Left lung (tissue), 10 donors: ENCODE results near the gene LIG4. TPM values are rescaled to one million over a fixed set of nuclear protein-coding genes. Genes with fewer than 3 reads are reported as not detected.
"Not testable (repeated sequence)": the region's sequence is repeated elsewhere in the genome, so short reads cannot be mapped to it uniquely, and the experiment has no call there.

Experiments
- ATAC-seq: fragments of 200-7000 bp; cut with Tn5 transposase; one replicate; pipeline ENCODE4 v1.9.1; 2020; ENCODE audit warnings: moderate library complexity
- DNase-seq, 4 donors: peaks; one replicate each; pipeline ENCODE4 v3.0.0-alpha.2; 2013 to 2020
- H3K27ac ChIP-seq, 2 donors: fragments of 200-600 bp; sonication (generic) in 1 of 2; one replicate each; pipeline versions ENCODE4 v1.5.0 to v1.8.0; 2020 to 2021
- H3K27me3 ChIP-seq, 2 donors: fragments of 200-600 bp; sonication (generic) in 1 of 2; one replicate each; pipeline versions ENCODE4 v1.5.0 to v1.8.0; 2020 to 2021
- H3K36me3 ChIP-seq, 2 donors: fragments of 200-600 bp; sonication (generic) in 1 of 2; one replicate each; pipeline versions ENCODE4 v1.5.0 to v1.8.0; 2020 to 2021
- H3K4me1 ChIP-seq, 2 donors: fragments of 200-600 bp; one replicate each; pipeline ENCODE4 v1.8.0; 2021
- H3K4me3 ChIP-seq, 2 donors: fragments of 200-600 bp; sonication (generic) in 1 of 2; one replicate each; pipeline versions ENCODE4 v1.5.0 to v1.8.0; 2020 to 2021; ENCODE audit warnings: mild to moderate bottlenecking in 1 of 2
- H3K9me3 ChIP-seq, 2 donors: fragments of 200-600 bp; sonication (generic) in 1 of 2; one replicate each; pipeline versions ENCODE4 v1.5.0 to v1.8.0; 2020 to 2021
- intact Hi-C, 2 donors: fragments of 100-400 bp; cut with DNase I; formaldehyde crosslinking; loops; one replicate each; pipeline versions ENCODE4 v1.11.2 to v1.14.2; 2022
- polyA plus RNA-seq, 6 donors: library from polyadenylated mRNA; unstranded; fragments of 120-200 nt; gene quantifications; one replicate each; pipeline ENCODE4 v1.2.1, GENCODE V29; 2013; ENCODE audit not compliant: insufficient read length in 6 of 6
- total RNA-seq, 2 donors: library from RNA; stranded (reverse); fragmentation: NEBNext Ultra II Directional; extraction: Animal tissue kit (Norgen Biotek cat#: 25700); gene quantifications; one replicate each; pipeline ENCODE4 v1.2.1, GENCODE V29; 2021
- TF ChIP-seq, protein P1 (sequence below), 2 donors: fragments of 200-600 bp; sonication (generic) in 1 of 2; IDR thresholded peaks; one replicate each; pipeline versions ENCODE4 v1.5.0 to v1.8.0; 2021; ENCODE audit warnings: antibody characterized with exemption in 2 of 2
- donor health status: DM: no; HTN: yes; CAD: no.
- donor health status: DM: no; HTN: no; CAD: no.

The LIG4 gene
- total and polyA plus RNA-seq, 8 donors: 10.7 to 14.1 (median 13.0) TPM

DNA sequence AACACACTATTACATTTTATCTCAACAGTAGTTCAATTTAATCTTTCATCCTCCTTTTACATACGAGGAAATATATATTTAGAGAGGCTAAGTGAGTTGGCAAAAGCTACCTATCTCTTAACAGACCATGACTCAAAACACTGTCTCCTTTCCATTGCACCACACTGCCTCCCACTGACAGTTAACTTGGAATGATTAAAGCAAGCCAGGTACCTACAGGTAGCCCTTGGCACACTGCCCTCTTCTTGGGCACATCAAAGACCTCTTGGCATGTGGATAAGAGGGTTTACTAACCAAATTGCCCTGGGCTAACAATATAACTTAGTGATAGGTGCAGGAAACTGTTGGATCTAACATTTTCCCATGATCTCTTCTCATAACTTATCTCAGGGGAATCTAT, 4.7 kb upstream of the LIG4 start:
- H3K4me1 ChIP-seq: peaks cover 13 to 57% of the 10 kb centered on the region in 2 donors
- H3K27me3 ChIP-seq: no peaks in the 10 kb centered on the region
- no peaks in the 10 kb centered on the region for H3K36me3 ChIP-seq
- DNase-seq (peak in 1 of 4 donors; percentile 62), ATAC-seq (peak; percentile 32)
- TF ChIP-seq, protein P1, sequence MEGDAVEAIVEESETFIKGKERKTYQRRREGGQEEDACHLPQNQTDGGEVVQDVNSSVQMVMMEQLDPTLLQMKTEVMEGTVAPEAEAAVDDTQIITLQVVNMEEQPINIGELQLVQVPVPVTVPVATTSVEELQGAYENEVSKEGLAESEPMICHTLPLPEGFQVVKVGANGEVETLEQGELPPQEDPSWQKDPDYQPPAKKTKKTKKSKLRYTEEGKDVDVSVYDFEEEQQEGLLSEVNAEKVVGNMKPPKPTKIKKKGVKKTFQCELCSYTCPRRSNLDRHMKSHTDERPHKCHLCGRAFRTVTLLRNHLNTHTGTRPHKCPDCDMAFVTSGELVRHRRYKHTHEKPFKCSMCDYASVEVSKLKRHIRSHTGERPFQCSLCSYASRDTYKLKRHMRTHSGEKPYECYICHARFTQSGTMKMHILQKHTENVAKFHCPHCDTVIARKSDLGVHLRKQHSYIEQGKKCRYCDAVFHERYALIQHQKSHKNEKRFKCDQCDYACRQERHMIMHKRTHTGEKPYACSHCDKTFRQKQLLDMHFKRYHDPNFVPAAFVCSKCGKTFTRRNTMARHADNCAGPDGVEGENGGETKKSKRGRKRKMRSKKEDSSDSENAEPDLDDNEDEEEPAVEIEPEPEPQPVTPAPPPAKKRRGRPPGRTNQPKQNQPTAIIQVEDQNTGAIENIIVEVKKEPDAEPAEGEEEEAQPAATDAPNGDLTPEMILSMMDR (IDR thresholded peaks at IDR 0.05): no peak
- H3K4me3 ChIP-seq: no peak overlapping the region
- H3K9me3 ChIP-seq: no peaks in the 10 kb centered on the region
- intact Hi-C loops: no loop called here
- H3K27ac ChIP-seq: peak overlapping the region in 1 of 2 donors; percentile 14

DNA sequence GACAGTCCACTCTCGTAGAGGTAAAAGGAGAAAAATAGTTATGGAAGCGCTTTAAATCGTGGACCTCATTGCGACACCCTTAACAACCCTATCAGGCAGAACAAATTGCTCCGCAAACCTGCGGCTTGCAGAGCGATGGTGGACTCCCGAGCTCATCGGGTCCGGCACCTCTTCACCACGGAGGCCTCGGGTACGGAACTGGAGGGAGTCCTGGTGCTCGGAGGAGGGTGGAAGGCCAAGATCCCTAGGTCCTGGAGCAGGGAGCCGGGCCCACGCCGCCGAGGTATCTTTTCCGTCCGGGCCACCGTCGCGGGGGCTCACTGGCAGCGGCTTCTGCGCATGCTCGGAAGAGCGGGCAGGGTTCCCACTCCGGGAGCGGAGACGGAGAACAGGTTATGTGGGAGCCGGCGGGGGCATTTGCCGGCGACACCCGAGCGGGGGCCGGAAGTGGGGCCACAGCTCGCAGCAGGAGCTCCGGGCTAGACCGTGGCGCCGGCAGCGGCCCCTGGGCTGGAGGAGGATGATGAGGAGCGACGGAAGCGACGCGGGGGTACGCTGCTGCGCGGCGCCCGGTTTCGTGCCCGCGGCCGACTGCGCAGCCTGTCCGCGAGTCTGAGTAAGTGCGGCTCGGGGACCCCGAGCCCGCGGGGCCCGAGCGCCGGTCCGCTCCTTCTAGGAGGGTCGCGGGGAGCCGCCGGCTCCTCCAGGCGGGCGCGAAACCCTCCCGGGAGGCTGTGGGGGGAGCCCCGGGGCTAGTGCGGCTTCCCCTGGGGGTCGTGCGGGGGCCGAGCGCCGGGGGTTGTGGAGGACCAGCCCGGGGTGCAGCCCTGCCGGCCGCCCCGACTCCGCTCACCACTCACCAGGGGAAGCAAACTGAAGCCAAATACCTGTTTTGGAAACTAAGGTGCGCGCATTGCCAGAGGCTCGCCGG, 3.0 kb upstream of the LIG4 start, which contains the start of gene ABHD13:
TSS of gene ABHD13 (plus strand) at position 349 of the 931 bp plus-strand sequence. CDS start 10,827 bp downstream, outside the sequence.
- DNase-seq (peak; percentile 88 to 96 (median 92)), ATAC-seq (peak; percentile 79)
- H3K9me3 ChIP-seq: no peaks in the 10 kb centered on the region
- peak within 1 kb of the TSS; percentile 88 to 92 for H3K4me3 ChIP-seq
- intact Hi-C loops: no loop called here
- no peaks in the 10 kb centered on the region for H3K27me3 ChIP-seq
- peaks cover 8 to 64% of the 10 kb centered on the region in 2 donors for H3K4me1 ChIP-seq
- peak within 1 kb of the TSS; percentile 83 to 85 for H3K27ac ChIP-seq
- TF ChIP-seq, protein P1 (IDR thresholded peaks at IDR 0.05): no peak
- no peaks in the 10 kb centered on the region for H3K36me3 ChIP-seq

DNA sequence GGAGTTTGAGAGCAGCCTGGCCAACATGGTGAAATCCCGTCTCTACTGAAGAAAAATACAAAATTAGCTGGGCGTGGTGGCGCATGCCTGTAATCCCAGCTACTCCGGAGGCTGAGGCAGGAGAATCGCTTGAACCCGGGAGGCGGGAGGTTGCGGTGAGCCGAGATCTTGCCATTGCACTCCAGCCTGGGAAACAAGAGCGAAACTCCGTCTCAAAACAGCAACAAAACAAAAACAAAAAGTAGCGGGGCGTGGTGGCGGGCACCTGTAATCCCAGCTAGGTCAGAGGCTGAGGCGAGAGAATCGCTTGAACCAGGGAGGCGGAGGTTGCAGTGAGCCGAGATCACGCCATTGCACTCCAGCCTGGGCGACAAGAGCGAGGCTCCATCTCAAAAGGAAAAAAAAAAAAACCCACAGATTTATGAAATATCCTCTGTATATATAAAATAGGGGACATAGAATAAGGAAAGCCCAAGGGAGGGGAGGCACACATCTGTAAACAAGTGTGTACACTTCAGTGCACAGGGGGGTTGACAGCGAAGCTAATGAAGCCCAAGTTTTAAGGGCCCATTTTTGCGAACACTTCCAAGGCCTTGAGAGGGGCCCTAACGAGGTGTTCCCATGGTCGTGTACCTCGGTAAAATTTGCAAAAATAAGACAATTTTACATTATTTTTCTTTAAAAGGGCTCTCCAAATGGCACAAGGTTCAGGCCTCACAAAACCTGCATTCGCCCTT, 2.1 kb upstream of the LIG4 start:
- H3K27me3 ChIP-seq, H3K36me3 ChIP-seq, intact Hi-C loops, H3K9me3 ChIP-seq: not testable (repeated sequence)
- peak overlapping the region; percentile 83 to 85 for H3K27ac ChIP-seq
- peak overlapping the region; percentile 88 to 92 for H3K4me3 ChIP-seq
- DNase-seq (peak in 1 of 4 donors; percentile 42), ATAC-seq (peak; percentile 1)
- peaks cover 8 to 65% of the 10 kb centered on the region in 2 donors for H3K4me1 ChIP-seq

DNA sequence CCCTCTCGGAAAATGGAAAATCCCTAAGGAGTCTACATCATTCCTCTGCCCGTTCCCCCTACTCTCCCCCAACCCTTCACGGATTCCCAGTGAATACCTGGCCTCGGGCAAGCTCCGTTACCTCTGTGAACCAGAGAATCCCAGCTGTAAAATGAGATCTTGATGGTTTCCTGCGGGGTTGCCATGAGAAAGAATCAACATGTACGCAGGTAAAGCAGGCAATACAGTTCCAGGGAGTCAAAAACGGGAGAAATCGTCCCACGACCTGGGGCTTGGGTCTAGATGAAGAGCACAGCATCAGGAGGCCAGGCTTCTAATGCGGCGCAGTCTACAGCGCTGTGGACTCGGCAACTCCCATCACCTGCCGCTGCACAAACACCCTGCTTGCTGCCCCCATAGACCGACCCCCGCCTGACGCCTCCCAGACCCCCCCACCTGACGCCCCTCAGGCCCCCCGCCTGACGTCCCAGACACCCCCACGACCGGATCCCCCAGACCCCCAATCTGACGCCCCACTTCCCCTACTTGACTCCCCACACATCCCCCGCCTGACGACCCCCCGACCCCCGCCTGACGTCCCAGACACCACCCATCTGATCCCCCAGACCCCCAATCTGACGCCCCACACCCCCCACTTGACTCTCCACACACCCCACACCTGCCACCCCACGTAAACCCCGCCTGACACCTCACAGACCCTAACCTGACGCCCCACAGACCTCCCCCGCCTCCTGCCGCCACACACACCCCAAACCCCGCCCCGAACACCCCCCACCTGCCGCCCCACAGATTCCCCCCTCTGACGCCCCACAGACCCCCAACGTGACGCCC, 680 bp downstream of the LIG4 start:
- DNase-seq: peak in 1 of 4 donors; percentile 55

More for the DNA sequence above, 680 bp downstream of the LIG4 start:
- TF ChIP-seq, protein P1 (IDR thresholded peaks at IDR 0.05): no peak
- Histone ChIP-seq H3K4me3 (peak overlapping the region; percentile 16 to 43), H3K36me3 (peaks cover 0 to 16% of the 10 kb centered on the region in 2 donors), H3K27ac (peak overlapping the region; percentile 66 to 69), H3K4me1 (peaks cover 4 to 45% of the 10 kb centered on the region in 2 donors), H3K27me3 (no peaks in the 10 kb centered on the region), H3K9me3 (no peaks in the 10 kb centered on the region)
- intact Hi-C loops: no loop called here
- peak; percentile 13 for ATAC-seq
